NT2/D1 (cell line): ENCODE results near the gene XCR1.

Experiments
- SUZ12 ChIP-seq: IDR thresholded peaks from 2 replicates; pipeline ENCODE4 v1.6.1; 2011; ENCODE audit not compliant: insufficient read length, insufficient read depth; ENCODE audit errors: extremely low read depth
- YY1 ChIP-seq: IDR thresholded peaks from 2 replicates; pipeline ENCODE4 v1.6.1; 2011; ENCODE audit not compliant: insufficient read length, insufficient read depth
- ZNF274 ChIP-seq: IDR thresholded peaks from 2 replicates; pipeline ENCODE4 v1.6.1; 2011; ENCODE audit warnings: mild to moderate bottlenecking, low read depth, low read length

DNA sequence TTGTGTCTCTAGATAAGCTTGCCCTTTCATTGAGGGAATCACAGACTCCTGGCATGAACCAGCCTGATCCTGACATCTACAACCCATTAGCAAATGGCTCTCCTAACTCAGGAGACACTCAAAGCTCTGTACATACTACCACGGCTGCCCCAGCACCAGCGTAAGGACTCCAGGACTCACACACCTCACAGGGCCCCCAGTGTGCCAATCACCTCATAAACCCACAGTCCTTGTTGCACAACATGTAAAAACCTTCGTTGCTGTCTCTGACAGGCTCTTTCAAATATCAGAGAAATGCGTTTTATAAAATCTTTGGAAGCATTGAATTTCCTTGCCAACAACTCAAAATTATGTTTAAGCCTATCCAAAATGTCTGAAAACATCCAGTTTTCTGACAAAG lies 38.9 kb downstream of the XCR1 start:
- no peak for TF ChIP-seq ZNF274
- no peak for TF ChIP-seq SUZ12
- TF ChIP-seq YY1: no peak
